ENCODE measurements around the gene RGS6. TPM values are rescaled to one million over a fixed set of nuclear protein-coding genes. Genes with fewer than 3 reads are reported as not detected.

RGS6 gene
- total and polyA plus RNA-seq, 7 donors: 0.19 to 1.6 (median 0.42) TPM

DNA sequence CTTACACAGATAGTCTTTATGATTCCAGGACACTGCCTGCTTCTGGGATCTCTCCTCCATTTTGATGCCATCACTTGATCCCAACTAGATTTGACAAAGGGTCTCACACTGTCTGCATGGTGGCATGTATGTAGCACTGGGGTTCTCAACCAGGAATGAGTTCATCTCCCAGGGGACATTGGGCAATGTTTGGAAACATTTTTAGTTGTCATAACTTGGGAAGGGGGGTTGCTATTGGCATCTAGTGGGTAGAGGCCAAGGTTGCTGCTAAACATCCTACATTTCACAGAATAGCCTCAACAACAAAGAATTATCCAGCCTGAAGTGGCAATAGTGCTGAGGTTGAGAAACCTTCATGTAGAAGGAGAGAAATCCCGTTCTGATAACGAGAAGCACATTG is 585.5 kb downstream of the RGS6 start:
- intact Hi-C loops (cut with DNase I): loop anchor here (5.0 kb wide), 2 partner anchors 150 to 385 kb away; no protein-coding TSS in a partner anchor
- WGBS, 3 donors: 84 to 91% (median 88%) methylated on average over 2 of the region's 2 CpGs
- H3K27me3 ChIP-seq (ENCODE audit: insufficient read depth in 3 of 3, low read length in 2 of 3): no peaks in the 10 kb centered on the region
- peaks cover 8% of the 10 kb centered on the region for H3K9me3 ChIP-seq
- TF ChIP-seq, protein P1, sequence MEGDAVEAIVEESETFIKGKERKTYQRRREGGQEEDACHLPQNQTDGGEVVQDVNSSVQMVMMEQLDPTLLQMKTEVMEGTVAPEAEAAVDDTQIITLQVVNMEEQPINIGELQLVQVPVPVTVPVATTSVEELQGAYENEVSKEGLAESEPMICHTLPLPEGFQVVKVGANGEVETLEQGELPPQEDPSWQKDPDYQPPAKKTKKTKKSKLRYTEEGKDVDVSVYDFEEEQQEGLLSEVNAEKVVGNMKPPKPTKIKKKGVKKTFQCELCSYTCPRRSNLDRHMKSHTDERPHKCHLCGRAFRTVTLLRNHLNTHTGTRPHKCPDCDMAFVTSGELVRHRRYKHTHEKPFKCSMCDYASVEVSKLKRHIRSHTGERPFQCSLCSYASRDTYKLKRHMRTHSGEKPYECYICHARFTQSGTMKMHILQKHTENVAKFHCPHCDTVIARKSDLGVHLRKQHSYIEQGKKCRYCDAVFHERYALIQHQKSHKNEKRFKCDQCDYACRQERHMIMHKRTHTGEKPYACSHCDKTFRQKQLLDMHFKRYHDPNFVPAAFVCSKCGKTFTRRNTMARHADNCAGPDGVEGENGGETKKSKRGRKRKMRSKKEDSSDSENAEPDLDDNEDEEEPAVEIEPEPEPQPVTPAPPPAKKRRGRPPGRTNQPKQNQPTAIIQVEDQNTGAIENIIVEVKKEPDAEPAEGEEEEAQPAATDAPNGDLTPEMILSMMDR (IDR thresholded peaks at IDR 0.05): no peak
- H3K4me1 ChIP-seq: peaks cover 2% of the 10 kb centered on the region
- DNase-seq: no peak
- ATAC-seq: no peak
- H3K27ac ChIP-seq: no peak overlapping the region
- H3K4me3 ChIP-seq: no peak overlapping the region
- no peaks in the 10 kb centered on the region for H3K36me3 ChIP-seq (ENCODE audit: insufficient read depth in 1 of 2, low read depth in 1 of 2)

DNA sequence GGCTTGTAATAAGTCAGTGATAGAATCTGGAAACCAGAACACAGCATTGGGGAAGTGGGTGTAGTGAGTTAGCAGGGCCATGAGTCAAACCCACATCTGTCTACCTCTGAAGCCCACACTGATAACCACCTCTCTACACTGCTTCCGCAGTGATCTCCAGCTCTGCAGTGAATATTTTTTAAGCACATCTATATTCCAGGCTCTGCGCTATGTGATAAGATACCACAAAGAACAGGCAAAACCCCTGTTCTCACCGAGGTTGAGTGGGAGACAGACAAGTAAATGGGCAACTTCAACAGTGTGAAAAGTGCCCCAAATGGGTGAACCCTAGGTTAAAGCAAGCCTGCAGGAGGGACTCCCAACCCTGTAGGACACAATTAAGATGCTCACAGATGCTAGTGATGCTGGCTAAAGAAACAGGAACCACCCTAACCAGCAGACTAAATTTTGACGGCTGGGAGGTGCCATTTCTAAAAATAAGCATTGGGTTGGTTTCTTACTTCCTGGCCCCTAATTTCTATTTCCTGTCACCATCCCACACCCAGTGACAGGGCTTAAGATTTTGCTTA is 586.7 kb downstream of the RGS6 start:
- intact Hi-C loops (cut with DNase I): loop anchor here (5.0 kb wide), 2 partner anchors 148 to 383 kb away; no protein-coding TSS in a partner anchor
- ATAC-seq: no peak

DNA sequence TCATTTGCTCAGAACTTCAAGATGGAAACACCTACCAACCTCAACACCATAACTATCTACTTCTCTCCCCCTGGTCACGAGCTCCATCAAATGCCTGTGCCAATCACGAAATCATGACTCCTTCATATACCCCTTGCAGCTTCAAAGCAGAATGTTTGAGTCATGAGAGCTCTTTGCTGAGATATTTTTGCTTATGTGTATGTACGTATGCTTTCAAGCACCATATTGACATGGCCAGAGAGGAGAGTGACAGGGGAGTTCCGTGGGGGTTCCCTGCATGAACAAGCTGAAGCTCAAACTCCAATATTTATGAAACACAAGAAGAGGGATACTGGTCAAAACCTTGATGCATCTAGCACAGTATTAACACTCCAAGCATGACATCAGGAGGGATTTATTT is 587.3 kb downstream of the RGS6 start:
- ATAC-seq (no peak), DNase-seq (no peak)
- WGBS, 3 donors: 87 to 90% (median 88%) methylated on average over 4 of the region's 4 CpGs
- Histone ChIP-seq H3K27ac (no peak overlapping the region), H3K4me3 (no peak overlapping the region), H3K36me3 (ENCODE audit: insufficient read depth in 1 of 2, low read depth in 1 of 2) (no peaks in the 10 kb centered on the region), H3K27me3 (ENCODE audit: insufficient read depth in 3 of 3, low read length in 2 of 3) (no peaks in the 10 kb centered on the region), H3K4me1 (peaks cover 2% of the 10 kb centered on the region), H3K9me3 (peaks cover 8% of the 10 kb centered on the region)
- TF ChIP-seq, protein P1 (IDR thresholded peaks at IDR 0.05): no peak
- intact Hi-C loops (cut with DNase I): loop anchor here (5.0 kb wide), 2 partner anchors 148 to 383 kb away; no protein-coding TSS in a partner anchor

More for the DNA sequence above, 586.7 kb downstream of the RGS6 start:
- DNase-seq: no peak
- WGBS, 3 donors: 69 to 75% (median 74%) methylated on average over 4 of the region's 4 CpGs
- no peaks in the 10 kb centered on the region for H3K27me3 ChIP-seq (ENCODE audit: insufficient read depth in 3 of 3, low read length in 2 of 3)
- peaks cover 2% of the 10 kb centered on the region for H3K4me1 ChIP-seq
- no peaks in the 10 kb centered on the region for H3K36me3 ChIP-seq (ENCODE audit: insufficient read depth in 1 of 2, low read depth in 1 of 2)
- peaks cover 8% of the 10 kb centered on the region for H3K9me3 ChIP-seq
- TF ChIP-seq, protein P1 (IDR thresholded peaks at IDR 0.05): no peak
- no peak overlapping the region for H3K27ac ChIP-seq
- no peak overlapping the region for H3K4me3 ChIP-seq

DNA sequence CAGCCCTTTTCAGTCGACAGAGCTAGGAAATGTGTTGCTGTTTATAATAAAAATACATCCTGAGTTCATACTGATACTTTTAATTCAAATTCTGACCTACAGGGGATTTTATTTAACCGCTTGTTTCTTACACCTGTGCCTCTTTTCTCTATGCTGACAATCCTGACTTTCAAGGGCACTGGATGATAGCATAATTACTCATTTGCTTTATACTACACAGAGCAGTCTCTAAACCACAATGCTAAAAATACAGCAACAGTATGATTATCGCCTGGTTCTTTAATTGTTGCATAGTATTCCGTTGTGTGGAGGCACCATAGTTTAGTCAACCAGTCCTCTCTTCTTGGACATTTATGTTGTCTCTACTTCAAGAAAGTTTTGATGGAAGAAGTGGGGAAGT is 588.8 kb downstream of the RGS6 start:
- TF ChIP-seq, protein P1 (IDR thresholded peaks at IDR 0.05): no peak
- Histone ChIP-seq H3K4me1 (peaks cover 2% of the 10 kb centered on the region), H3K27ac (no peak overlapping the region), H3K36me3 (ENCODE audit: insufficient read depth in 1 of 2, low read depth in 1 of 2) (no peaks in the 10 kb centered on the region), H3K27me3 (ENCODE audit: insufficient read depth in 3 of 3, low read length in 2 of 3) (no peaks in the 10 kb centered on the region), H3K4me3 (no peak overlapping the region), H3K9me3 (peaks cover 8% of the 10 kb centered on the region)
- no peak for DNase-seq
- 84 to 90% (median 85%) methylated on average over 4 of the region's 4 CpGs for WGBS, 3 donors
- no peak for ATAC-seq
- intact Hi-C loops (cut with DNase I): no loop called here
